Hematopoietic multipotent progenitor cell treated with erythropoietin and hydrocortisone succinate and interleukin-3 and kit ligand, for 17 days (in vitro differentiated cells): ENCODE results near the gene PTPN13.

Source experiments
- DNase-seq: peaks from one replicate; pipeline ENCODE4 v3.0.0-alpha.2; 2015; ENCODE audit warnings: low spot score

Gene PTPN13

DNA sequence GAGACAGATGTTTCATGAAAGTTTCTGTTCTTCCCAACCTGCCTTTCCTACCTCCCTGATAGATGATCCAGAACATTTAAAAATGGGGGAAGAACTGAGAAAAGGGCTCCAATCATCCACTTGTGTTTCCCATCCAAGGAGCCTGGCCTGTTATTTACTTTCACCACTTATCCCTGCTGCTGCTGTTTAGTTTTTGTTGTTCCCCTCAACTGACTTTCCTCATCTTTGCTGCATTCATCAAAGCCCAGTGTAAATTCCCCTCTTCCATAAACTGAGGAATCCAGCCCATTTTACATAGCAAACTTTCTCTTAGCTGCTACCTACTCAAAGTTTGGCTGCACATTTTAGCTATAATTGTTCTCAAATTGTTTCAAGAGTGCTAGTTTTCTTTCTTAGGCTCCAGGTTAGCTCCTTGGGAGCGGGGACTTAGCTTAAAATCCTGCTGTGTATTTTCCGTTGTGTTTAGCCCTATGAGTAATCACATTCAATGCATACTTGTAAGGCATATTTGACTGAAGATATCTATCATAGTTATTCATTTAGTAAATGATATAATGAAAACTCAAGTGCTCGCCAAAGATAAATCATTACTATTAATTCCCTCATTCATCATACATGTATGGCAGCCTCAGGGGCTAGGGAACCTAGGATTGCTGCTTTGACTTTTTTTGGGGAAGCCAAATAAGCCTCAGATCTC, 1.4 kb upstream of the PTPN13 start:
- DNase-seq: no peak

DNA sequence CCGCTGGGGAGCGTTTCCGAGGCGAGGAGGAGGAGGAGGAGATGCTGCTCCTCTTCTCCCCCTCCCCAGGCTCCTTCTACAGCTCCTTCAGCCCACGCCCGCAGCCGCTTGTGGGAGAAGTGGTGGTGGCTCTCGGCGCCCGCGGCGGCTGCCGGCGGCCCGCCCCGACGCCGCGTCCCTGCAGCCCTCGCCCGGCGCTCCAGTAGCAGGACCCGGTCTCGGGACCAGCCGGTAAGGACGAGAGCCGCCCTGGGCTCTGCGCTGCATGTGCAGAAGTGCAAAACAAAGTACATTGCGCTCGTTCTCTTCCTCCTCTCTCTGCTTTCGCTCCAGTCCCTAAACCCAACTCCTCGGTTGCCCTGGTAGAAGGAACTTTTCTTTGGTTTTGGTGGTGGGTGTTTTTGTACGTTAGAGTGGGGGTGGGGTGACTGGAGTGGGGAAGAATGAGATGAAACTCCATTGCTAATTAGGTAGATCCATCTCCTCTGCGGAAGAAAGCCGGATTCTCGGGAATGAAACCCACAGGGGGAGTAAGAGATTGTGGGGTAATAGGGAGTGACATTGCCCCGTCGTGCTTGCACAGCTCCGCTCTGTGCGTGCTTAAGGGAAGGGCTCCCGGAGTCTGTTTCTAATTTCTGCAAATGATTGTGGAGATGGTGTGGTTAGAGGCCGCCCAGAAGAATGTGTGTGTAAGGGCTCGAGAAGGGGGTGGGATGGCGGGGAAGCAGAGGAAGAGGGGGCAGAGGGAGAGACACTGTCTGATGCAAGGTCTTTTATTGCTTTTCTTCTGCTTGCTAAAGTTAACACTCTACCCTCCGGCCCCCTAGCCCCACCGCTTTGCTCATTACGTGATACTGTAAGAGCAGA, 677 bp downstream of the PTPN13 start:
- no peak for DNase-seq

DNA sequence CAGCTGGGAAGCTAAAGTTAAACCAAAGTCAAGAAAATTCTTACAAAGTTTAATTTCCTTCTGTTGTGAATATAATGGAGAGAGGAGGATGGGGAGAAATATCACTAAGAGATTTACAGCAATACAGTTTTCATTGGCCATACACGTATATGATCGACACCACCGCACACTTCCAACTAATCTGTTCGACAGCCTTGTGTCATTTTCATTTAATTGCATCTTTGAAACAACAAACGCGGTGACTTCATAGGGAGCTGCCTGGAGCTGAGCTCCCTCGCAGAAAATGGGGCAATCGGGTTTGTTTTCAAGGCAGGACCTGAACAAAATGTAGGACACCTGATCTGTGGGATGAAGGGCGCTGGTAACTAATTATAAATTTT, 1.3 kb downstream of the PTPN13 start:
- DNase-seq: no peak

- no peak for DNase-seq
These were observed 2.7 kb downstream of the PTPN13 start for GRCh38 chr4:86596807-86597206.

- DNase-seq: no peak
These were observed 6.0 kb downstream of the PTPN13 start for GRCh38 chr4:86600007-86600653.

DNA sequence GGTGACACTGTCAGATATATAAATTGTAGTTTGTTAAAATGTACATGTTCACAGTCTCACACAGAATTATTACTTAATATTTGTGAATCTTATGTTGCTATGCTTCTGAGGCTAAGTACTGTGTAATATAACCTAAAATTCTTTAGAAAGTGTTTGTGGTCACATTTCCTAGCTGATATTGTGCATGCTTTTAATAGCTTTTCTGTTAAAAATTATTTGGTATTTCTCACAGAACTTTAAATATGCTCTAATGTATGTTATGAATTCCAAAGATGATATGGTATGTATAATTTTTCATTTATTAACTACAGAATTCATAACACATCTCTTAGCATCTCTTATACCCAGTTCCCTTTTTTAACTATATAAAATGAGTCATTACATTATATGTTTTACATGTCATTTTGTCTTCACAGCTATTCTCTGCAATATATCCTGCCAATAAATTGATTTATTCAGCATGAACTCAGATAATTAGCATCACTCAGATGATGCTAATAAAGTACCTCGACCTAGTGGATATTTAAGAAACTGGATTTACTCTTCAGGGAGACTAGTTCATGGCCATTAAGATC, 9.3 kb downstream of the PTPN13 start:
- DNase-seq: no peak

DNA sequence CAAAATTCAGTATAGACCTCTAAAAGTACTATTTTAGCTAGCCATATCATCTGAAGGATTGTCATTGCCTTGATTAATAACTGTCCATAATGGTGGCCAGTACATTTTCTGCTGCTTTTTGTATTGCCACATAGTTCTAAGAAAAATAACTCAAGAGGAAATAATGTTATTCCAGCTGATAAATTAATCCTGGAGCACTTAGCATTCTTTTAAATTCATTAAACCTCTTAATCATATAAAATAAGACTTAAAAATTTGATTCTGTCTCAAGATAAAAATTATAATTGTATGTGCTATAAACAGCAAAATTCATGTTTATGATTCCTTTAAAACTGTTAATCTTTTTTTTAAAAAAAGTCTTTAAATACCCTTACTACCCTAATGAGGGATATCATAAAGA, 12.7 kb downstream of the PTPN13 start:
- DNase-seq: no peak

GRCh38 chr4:86608757-86609375, 14.8 kb downstream of the PTPN13 start:
- no peak for DNase-seq

GRCh38 chr4:86611757-86612156, 17.6 kb downstream of the PTPN13 start:
- no peak for DNase-seq

- no peak for DNase-seq
These were observed 19.6 kb downstream of the PTPN13 start for GRCh38 chr4:86613734-86614133.

GRCh38 chr4:86614865-86615264, 20.8 kb downstream of the PTPN13 start:
- DNase-seq: no peak

GRCh38 chr4:86615501-86615900, 21.4 kb downstream of the PTPN13 start:
- no peak for DNase-seq

DNA sequence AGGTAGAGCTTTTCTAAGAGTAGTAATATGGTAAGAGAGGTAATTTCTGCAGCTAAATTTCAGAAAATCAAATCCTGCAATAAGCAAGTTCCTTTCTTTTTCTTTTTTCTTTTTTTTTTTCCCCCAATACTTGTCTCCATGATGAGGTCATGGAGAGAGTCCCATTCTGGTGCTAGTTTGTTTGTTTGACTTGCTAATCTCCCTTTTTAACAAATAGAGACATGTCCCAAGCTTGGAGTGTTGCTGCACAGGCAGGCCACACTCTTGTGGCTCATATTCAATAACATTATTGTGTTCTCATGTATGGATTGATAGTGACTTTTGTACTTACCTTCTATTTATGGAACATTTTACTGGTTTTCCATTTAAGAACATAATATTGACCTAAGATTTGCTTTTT, 25.5 kb downstream of the PTPN13 start:
- DNase-seq: no peak

DNA sequence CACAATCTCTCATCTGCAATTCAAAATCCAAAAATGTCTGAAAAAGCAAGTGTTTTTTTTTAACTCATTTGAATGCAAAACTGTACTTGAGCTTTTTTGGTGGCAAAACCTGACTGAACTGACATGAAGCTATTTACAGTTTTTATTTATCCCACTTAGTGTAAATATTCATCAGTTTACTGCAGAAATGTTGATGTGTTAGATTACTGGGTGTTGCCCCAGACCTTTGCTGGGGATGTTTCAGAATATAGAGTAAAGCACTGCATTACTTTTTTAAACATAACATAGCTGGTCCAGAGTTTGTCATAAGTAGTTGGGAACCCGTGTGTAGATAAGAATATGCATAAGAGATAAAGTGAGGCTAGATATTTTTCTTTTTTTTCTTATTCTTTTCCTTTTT, 27.3 kb downstream of the PTPN13 start:
- DNase-seq: no peak

DNA sequence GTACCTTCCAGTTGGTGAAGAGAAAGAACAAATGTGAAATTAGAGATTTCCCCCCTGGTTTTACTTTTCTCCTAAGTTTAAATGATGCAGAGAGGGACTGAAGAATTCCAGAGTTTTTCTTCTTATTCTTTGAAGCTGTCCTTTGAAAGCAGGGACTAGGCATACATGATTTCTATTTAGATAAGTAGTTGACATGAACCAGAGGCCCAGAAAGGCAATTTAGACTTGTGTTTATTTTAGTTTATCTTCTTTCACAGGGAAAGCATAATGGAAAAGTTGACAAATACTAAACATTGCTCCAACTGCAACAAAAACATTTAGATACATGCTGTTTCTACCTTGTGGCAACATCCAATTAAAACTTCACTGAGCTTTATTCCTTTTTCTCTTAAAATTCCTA, 32.0 kb downstream of the PTPN13 start:
- DNase-seq: no peak

- DNase-seq: no peak
These were observed 33.5 kb downstream of the PTPN13 start for GRCh38 chr4:86627462-86628135.

GRCh38 chr4:86630629-86631028, 36.5 kb downstream of the PTPN13 start:
- no peak for DNase-seq

DNA sequence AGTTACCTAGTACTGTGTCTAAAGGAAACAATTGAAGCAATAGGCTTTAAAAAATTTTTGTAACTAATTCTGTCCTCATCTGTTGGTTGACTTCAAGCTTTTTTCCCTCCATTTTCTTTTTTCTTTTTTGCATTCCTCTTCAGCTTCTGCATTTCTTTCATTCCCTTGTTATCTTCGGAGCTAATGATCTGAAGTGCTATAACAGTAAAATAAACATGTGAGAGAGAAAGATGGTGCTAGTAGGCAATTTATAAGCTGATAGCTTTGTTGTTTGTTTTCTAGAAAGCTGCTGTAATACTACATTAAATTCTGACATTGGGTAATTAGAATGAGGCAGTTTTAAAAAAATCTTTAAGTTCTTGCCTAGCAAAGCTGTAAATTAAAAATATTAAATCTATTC, 37.1 kb downstream of the PTPN13 start:
- no peak for DNase-seq

- no peak for DNase-seq
These were observed 39.7 kb downstream of the PTPN13 start for GRCh38 chr4:86633854-86634253.

- DNase-seq: no peak
These were observed 46.4 kb downstream of the PTPN13 start for GRCh38 chr4:86640469-86640868.

DNA sequence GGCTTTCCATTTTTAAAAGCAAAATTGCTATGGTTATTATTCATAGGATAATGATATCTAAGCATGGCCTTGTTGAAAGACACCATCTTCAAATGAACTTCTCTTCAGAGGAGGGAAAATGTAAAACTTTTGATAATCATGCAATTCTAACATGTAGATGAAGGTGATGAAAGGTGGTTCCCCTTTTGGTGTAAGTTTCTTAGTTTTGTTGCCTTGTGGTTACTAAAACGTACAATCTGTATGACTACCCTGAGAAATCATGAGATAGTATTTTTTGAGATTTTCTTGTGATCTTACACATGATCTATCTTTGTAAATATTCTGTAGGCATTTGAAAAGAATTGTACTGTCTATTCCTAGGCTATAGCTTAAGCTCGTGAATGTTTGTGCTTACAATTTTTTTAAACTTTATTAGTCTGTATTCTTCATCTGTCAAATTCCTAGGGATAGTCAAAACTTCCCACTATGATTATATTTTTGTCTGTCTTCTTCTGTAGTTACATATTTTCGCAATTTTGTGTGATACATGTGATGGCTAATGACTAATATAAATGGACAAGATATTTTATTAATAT, 47.5 kb downstream of the PTPN13 start:
- DNase-seq: no peak
